Activated effector memory CD4-positive, alpha-beta T cell treated with Interleukin-2 at 50 U/mL for 16 hours (primary cell): ENCODE measurements around the gene VCPKMT.

Source experiments
- DNase-seq: peaks from one replicate; pipeline ENCODE4 v3.0.0-alpha.2; 2020

Gene VCPKMT

GRCh38 chr14:50116181-50116956 is at the start of gene VCPKMT:
Gene VCPKMT (minus strand): TSS chr14:50116572. CDS start chr14:50116552, 20 bp downstream.
- DNase-seq: peak; percentile 94

DNA sequence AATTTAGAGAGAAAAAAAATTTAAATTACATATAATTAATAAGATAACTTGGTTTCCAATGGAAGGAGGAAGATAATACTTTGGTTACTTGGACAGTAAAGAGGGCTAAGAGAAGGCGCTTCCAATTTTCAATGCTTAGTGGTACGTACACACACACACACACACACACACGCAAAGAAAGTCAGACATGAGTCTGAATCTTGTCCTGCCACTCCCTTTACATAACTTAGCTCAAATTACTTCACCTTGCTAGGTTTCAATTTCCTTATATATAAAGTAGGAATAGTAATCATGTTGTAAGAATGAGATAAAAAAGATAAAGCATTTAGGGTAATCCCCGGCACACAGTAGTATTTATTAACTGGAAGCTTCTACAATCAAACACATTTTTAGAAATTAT is 39.7 kb upstream of the VCPKMT start:
- no peak for DNase-seq

DNA sequence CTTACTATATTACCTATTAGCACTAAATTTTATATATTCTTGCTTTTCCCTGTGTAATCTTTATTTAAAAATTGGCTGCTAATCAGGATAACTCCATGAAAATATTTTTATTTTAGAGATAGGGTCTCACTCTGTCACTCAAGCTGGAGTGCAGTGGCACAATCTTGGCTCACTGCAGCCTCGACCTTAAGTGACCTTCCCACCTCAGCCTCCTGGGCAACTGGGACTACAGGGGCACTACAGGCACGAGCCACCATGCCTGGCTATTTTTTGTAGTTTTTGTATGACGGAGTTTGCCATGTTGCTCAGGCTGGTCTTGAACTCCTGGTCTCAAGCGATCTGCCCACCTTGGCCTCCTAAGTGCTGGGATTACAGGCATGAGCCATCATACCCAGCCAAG is 32.4 kb upstream of the VCPKMT start:
- no peak for DNase-seq

GRCh38 chr14:50139192-50139591 is 22.8 kb upstream of the VCPKMT start:
- DNase-seq: no peak

DNA sequence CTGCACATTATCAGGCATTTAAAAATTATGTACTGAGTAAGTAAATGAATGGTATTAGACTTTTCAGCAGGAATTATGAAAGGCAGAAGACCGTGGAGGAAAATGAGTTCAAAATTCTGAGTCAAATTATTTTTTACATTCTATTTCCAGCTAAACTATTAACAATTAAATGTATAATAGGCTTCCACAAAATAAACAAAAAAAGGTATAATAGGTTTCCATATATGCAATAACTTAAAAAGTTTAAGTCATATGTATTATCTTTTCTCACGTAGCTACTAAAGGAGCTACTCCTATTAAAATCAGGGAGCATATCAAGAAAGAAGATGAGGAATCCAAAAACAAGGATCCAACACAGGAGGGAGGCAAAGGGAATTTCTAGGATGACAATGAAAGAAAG is 11.4 kb upstream of the VCPKMT start:
- DNase-seq: no peak

DNA sequence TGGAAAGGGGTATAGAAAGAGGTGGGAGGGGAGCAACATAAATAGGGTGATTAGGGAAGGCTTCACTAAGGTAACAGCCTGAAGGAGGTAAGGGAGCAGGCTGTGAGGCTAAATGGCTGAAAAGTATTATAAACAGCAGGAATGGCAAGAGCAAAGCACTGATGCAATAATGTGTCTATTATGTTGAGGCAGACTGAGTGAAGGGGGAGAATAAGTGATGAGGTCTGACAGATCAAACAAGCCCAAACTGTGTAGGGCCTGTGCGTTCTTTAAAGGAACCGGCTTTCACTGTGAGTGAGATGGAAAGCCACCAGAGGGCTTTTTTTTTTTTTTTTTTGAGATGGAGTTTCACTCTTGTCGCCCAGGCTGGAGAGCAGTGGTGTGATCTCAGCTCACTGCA is 6.7 kb upstream of the VCPKMT start:
- DNase-seq: no peak

- DNase-seq: no peak
These were observed 5.9 kb upstream of the VCPKMT start for GRCh38 chr14:50122291-50122690.

- no peak for DNase-seq
These were observed 5.1 kb upstream of the VCPKMT start for GRCh38 chr14:50121486-50121885.

DNA sequence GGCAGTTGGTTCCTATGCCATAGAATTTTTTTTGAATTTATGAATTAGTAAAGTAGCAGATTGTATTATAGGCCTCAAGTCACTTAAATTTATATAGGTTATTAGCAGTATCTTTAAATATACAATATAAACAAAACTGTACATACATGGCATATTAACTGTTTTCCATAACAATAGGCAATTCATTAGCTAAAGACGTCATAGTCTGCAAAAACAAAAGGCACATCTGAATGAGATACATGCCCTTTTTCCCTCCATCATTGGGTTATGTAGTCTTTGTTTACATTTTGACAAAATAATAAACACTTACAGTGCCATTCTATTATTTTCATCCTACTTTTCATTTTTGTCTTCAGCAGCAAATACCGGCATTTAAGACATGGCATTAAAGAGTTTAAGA is 1.1 kb upstream of the VCPKMT start:
- no peak for DNase-seq

- no peak for DNase-seq
These were observed 594 bp upstream of the VCPKMT start for GRCh38 chr14:50116966-50117365.

DNA sequence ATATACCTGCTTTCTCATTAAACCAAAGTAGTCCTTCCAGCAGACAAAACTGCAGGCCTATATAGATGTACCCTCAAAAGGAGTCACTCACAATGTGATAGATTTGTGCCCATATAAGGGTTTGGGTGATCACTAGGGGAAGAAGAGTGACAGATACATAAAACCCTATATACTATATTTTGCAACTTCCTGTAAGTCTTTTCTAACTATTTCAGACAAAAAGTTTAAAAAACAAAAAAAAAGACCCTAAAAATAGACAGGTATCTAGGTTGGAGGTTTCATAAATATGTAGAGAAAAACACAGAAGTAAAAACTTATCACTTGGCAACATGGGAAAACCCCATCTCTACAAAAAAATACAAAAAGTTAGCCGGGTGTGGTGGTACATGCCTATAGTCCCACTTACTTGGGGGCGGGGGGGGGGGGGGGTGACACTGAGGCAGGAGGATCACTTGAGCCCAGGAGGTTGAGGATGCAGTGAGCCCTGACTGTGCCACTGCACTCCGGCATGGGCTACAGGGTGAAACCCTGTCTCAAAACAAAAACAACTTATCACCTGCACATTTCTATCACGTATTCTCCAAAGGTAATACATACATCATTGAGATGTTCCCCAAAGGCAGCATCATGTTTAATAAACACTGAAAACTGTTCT is 2.9 kb downstream of the VCPKMT start:
- DNase-seq: no peak

- DNase-seq: no peak
These were observed 5.9 kb downstream of the VCPKMT start for GRCh38 chr14:50110323-50111037.

GRCh38 chr14:50109342-50109741 is 7.0 kb downstream of the VCPKMT start:
- DNase-seq: no peak

- DNase-seq: no peak
These were observed 8.5 kb downstream of the VCPKMT start for GRCh38 chr14:50107850-50108249.

DNA sequence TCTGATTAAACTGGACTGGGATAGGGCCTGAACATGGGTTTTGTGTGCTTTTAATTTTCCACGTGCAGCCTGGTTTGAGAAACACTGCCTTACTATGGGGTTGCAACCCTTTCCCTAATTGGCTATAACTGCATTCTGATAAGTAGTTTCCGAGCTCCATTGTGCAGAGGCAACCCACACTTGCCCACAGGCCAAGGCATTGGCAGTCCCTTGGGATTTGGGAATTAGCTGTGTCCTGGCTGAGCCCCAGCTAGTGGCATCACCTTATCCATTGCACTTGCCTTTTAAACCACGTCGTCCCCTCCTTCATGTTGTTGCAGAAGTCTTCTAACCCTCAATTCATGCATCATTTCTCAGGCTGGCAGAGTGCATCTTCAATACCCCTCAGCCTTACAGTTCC is 10.2 kb downstream of the VCPKMT start:
- DNase-seq: no peak

GRCh38 chr14:50103558-50103957 is 12.8 kb downstream of the VCPKMT start:
- no peak for DNase-seq

GRCh38 chr14:50101417-50101816 is 15.0 kb downstream of the VCPKMT start:
- no peak for DNase-seq

DNA sequence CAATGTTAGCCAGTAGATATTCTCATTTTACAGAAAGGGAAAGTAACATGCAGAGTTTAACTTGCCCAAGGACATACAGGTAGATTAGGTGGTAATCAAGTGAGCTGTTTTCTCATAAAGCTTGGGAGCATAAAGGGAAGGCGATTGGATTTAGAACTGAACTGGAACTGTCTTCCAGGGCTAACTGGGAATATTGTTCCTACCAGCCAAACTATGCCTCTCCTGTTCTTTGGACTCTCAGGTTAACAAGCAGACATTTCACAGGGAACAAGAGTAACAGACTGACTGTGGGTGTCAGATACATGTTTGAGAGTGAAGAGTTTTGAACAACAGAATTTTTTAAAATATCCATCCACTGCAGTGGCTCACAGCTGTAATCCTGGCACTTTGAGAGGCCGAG is 15.6 kb downstream of the VCPKMT start:
- no peak for DNase-seq

DNA sequence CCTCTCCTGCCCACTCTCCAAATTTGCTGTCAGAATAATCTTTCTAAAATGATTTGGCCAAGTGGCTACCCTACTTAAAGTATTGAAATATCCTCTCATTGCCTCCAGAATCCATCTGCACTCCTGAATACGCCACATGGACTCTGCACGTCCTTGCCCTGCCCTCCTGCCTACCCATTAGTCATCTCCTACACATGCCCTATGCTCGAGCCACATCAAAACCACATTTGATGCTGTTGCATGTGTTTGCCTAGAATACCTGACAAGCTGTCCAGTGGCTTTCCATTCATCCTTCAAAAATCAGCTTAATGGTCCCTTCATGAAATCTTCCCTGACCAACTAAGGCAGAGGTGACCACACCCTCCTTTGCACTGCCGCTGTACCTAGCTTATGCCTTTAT is 17.0 kb downstream of the VCPKMT start:
- no peak for DNase-seq

- DNase-seq: no peak
These were observed 20.5 kb downstream of the VCPKMT start for GRCh38 chr14:50095895-50096294.

GRCh38 chr14:50094056-50094755 is 22.2 kb downstream of the VCPKMT start:
- no peak for DNase-seq

- DNase-seq: no peak
These were observed 22.9 kb downstream of the VCPKMT start for GRCh38 chr14:50093496-50093895.

GRCh38 chr14:50092006-50092555 is 24.3 kb downstream of the VCPKMT start:
- no peak for DNase-seq
